Measurements from ENCODE around the gene YPEL2.

Gene YPEL2

GRCh38 chr17:59328601-59329000, 2.9 kb upstream of the YPEL2 start:
- TF ChIP-seq CTCF (IDR thresholded peaks at IDR 0.05; ENCODE audit: unreplicated experiment in 3 of 3) = no peak
- H3K27ac Mint-ChIP-seq = peak overlapping the region; percentile 32 to 86 (median 83)
- H3K4me1 Mint-ChIP-seq = peaks cover 42% of the 10 kb centered on the region
- peaks cover 9% of the 10 kb centered on the region for H3K27me3 Mint-ChIP-seq (ENCODE audit: low read depth)
- H3K9me3 Mint-ChIP-seq = no peaks in the 10 kb centered on the region
- no peaks in the 10 kb centered on the region for H3K36me3 Mint-ChIP-seq (ENCODE audit: low read depth)
- peak overlapping the region in 2 of 3 experiments; percentile 4 to 6 for H3K4me3 Mint-ChIP-seq

DNA sequence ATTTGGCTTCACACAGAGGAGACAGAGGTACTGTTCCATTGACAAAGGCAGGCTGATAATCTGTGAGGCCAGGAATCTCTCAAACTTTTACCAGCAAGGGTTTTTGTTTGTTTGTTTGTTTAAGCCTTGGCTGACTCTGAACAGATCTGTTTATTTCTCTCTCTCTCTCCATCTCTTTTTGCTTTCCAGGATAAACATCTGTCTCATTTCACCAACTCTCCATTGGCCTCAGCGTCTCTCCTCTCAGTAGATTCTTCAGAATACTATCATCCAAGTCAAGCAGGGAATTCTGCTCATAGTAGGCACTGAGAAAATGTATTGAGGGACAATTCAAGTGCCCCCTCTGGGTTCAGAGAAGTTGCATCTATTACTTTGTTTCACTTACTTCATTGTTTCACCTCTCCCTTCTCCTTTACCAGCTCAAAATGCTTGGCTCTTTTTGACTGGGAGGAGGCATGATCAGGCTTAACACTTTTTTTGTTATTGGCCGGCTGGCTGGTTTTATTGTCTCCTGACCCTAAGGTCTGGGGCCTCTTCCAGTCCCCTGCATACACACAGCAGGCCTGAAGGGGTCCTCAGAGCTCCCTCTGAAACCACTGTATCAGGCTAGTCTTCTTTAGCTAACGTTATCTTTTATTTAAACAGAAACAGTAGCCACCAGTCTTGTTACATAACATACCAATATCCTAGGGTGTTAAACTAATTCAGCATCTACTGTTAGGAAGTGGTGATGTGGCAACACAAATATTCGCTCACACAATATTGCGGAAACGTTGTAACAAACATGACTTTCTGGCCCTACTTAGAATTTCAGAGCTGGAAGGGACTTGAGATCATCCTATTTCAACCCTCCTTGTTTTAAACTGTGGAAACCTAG, 2.0 kb upstream of the YPEL2 start:
- peak; percentile 82 to 88 (median 83) for TF ChIP-seq CTCF (IDR thresholded peaks at IDR 0.05; ENCODE audit: unreplicated experiment in 3 of 3)
- Mint-ChIP-seq H3K36me3 (ENCODE audit: low read depth) (no peaks in the 10 kb centered on the region), H3K4me3 (peak overlapping the region; percentile 70 to 84 (median 74))

GRCh38 chr17:59330053-59330942, 1.2 kb upstream of the YPEL2 start:
- H3K4me1 Mint-ChIP-seq = peaks cover 52% of the 10 kb centered on the region
- H3K9me3 Mint-ChIP-seq = no peaks in the 10 kb centered on the region
- peak overlapping the region; percentile 83 to 90 (median 86) for H3K27ac Mint-ChIP-seq
- no peaks in the 10 kb centered on the region for H3K36me3 Mint-ChIP-seq (ENCODE audit: low read depth)
- TF ChIP-seq CTCF (IDR thresholded peaks at IDR 0.05; ENCODE audit: unreplicated experiment in 3 of 3) = no peak
- H3K27me3 Mint-ChIP-seq (ENCODE audit: low read depth) = peaks cover 15% of the 10 kb centered on the region
- peak overlapping the region; percentile 74 to 84 (median 74) for H3K4me3 Mint-ChIP-seq

More for the DNA sequence above, 2.0 kb upstream of the YPEL2 start:
- H3K4me1 Mint-ChIP-seq = peaks cover 48% of the 10 kb centered on the region
- peak overlapping the region; percentile 83 to 90 (median 86) for H3K27ac Mint-ChIP-seq
- no peaks in the 10 kb centered on the region for H3K9me3 Mint-ChIP-seq
- H3K27me3 Mint-ChIP-seq (ENCODE audit: low read depth) = peaks cover 15% of the 10 kb centered on the region

DNA sequence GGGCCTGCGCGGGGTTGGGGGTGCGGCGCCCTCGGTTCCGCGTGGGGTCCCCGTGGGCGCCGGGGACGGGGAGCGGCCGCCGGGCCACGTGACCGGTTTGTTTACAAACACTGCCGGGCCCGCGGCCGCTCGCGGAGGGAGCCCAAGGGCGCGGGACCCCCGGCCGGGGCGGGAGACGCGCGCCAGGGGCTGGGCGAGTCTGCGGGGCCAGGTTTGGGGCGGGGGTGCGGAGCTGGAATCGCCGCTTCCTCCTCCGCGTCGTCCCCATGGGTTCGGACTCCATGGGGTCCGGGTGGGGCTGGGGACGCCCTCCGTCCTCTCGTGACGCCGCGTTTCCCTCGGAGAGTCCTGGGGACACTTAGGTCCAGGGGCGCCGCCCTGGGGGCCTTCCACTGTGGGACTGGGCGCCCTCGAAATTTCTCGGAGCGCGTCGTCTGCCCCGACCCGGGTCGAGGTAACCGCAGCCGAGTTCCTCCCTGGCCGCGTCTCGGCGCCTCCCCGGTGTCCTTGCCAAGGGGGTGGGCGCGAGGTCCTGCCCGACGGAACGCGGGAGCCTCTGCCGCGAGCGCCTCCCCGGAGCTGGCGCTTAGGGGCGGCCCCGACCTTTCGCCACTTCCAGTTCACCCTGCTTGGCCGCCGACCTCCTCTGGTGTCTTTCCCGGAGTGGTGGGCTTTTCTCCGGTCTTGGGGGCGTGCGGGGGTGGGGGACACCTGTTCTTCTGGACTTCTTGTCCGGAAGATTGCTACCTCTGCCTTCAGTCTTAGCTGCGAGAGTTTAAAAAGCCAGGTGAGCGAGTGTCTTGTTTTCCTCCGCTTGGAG, 684 bp downstream of the YPEL2 start:
- Mint-ChIP-seq H3K27me3 (ENCODE audit: low read depth) (peaks cover 15% of the 10 kb centered on the region), H3K4me1 (peaks cover 54% of the 10 kb centered on the region), H3K9me3 (no peaks in the 10 kb centered on the region), H3K36me3 (ENCODE audit: low read depth) (no peaks in the 10 kb centered on the region), H3K4me3 (peak overlapping the region; percentile 94 to 100 (median 99)), H3K27ac (peak overlapping the region; percentile 86 to 95 (median 89))
- no peak for TF ChIP-seq CTCF (IDR thresholded peaks at IDR 0.05; ENCODE audit: unreplicated experiment in 3 of 3)

GRCh38 chr17:59332749-59333377, 1.4 kb downstream of the YPEL2 start:
- TF ChIP-seq CTCF (IDR thresholded peaks at IDR 0.05; ENCODE audit: unreplicated experiment in 3 of 3) = no peak
- H3K4me1 Mint-ChIP-seq = peaks cover 50% of the 10 kb centered on the region
- peak overlapping the region; percentile 94 to 100 (median 99) for H3K4me3 Mint-ChIP-seq
- H3K36me3 Mint-ChIP-seq (ENCODE audit: low read depth) = no peaks in the 10 kb centered on the region
- no peaks in the 10 kb centered on the region for H3K9me3 Mint-ChIP-seq
- peak overlapping the region; percentile 86 to 95 (median 89) for H3K27ac Mint-ChIP-seq
- peaks cover 15% of the 10 kb centered on the region for H3K27me3 Mint-ChIP-seq (ENCODE audit: low read depth)
